ENCODE measurements around the gene PLA2R1.

PLA2R1 gene

DNA sequence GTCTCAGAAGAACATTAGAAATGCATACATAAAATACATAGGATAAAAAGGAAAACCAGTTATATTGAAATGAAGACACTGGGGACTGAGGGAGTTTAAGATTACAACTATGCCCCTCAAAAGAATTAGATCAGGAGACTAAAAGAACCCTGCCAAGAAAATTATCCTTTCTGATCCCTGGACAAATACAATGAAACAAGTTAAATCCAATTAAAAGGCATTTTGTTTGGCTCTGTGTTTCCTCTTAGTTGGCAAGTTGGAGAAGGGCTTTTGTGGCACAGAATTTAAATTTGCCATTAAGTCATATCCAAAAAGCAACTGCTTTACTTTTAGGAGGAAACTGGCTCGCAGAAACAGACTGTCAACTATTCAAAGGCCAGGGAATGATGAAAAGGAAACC, 165.3 kb downstream of the PLA2R1 start:
- H3K27ac ChIP-seq (ENCODE audit: extremely low read depth, low read depth, low read length), result no peak overlapping the region
- no peaks in the 10 kb centered on the region for H3K9me3 ChIP-seq (ENCODE audit: control insufficient read depth, insufficient read depth, low read depth, low read length)
- no peak overlapping the region for H3K4me3 ChIP-seq (ENCODE audit: low read depth, low read length)
- no peaks in the 10 kb centered on the region for H3K36me3 ChIP-seq (ENCODE audit: control insufficient read depth in 2 of 2, insufficient read depth in 1 of 2, low read length in 2 of 2)
- TF ChIP-seq, protein P1, sequence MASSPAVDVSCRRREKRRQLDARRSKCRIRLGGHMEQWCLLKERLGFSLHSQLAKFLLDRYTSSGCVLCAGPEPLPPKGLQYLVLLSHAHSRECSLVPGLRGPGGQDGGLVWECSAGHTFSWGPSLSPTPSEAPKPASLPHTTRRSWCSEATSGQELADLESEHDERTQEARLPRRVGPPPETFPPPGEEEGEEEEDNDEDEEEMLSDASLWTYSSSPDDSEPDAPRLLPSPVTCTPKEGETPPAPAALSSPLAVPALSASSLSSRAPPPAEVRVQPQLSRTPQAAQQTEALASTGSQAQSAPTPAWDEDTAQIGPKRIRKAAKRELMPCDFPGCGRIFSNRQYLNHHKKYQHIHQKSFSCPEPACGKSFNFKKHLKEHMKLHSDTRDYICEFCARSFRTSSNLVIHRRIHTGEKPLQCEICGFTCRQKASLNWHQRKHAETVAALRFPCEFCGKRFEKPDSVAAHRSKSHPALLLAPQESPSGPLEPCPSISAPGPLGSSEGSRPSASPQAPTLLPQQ (tag by site-specific recombination; IDR thresholded peaks at IDR 0.05), result no peak
- TF ChIP-seq PRDM4 (tag by site-specific recombination; IDR thresholded peaks at IDR 0.05), result no peak
- no peak for TF ChIP-seq ZNF792 (tag by site-specific recombination; IDR thresholded peaks at IDR 0.05)
- TF ChIP-seq FEZF1 (tag by site-specific recombination; IDR thresholded peaks at IDR 0.05), result no peak
- no peak for TF ChIP-seq ZEB2 (tag by site-specific recombination; IDR thresholded peaks at IDR 0.05)
- TF ChIP-seq, protein P2, sequence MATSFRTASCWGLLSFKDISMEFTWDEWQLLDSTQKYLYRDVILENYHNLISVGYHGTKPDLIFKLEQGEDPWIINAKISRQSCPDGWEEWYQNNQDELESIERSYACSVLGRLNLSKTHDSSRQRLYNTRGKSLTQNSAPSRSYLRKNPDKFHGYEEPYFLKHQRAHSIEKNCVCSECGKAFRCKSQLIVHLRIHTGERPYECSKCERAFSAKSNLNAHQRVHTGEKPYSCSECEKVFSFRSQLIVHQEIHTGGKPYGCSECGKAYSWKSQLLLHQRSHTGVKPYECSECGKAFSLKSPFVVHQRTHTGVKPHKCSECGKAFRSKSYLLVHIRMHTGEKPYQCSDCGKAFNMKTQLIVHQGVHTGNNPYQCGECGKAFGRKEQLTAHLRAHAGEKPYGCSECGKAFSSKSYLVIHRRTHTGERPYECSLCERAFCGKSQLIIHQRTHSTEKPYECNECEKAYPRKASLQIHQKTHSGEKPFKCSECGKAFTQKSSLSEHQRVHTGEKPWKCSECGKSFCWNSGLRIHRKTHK (tag by site-specific recombination; IDR thresholded peaks at IDR 0.05), result no peak
- no peak for TF ChIP-seq ZNF433 (tag by site-specific recombination; IDR thresholded peaks at IDR 0.05; ENCODE audit: low read depth)
- TF ChIP-seq ZNF426 (tag by site-specific recombination; IDR thresholded peaks at IDR 0.05), result no peak
- TF ChIP-seq, protein P3, sequence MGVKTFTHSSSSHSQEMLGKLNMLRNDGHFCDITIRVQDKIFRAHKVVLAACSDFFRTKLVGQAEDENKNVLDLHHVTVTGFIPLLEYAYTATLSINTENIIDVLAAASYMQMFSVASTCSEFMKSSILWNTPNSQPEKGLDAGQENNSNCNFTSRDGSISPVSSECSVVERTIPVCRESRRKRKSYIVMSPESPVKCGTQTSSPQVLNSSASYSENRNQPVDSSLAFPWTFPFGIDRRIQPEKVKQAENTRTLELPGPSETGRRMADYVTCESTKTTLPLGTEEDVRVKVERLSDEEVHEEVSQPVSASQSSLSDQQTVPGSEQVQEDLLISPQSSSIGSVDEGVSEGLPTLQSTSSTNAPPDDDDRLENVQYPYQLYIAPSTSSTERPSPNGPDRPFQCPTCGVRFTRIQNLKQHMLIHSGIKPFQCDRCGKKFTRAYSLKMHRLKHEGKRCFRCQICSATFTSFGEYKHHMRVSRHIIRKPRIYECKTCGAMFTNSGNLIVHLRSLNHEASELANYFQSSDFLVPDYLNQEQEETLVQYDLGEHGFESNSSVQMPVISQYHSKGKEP (tag by site-specific recombination; IDR thresholded peaks at IDR 0.05), result no peak
- no peak for TF ChIP-seq ZNF660 (tag by site-specific recombination; IDR thresholded peaks at IDR 0.05)
- no peak for TF ChIP-seq IKZF3 (tag by site-specific recombination; IDR thresholded peaks at IDR 0.05)
- TF ChIP-seq ZBTB17 (tag by site-specific recombination; IDR thresholded peaks at IDR 0.05), result no peak
- TF ChIP-seq ZNF324 (tag by site-specific recombination; IDR thresholded peaks at IDR 0.05), result no peak
- CTCF ChIA-PET, result no interaction called here
- POLR2A ChIA-PET, result no interaction called here
- peaks cover 6% of the 10 kb centered on the region for H3K4me1 ChIP-seq (ENCODE audit: control insufficient read depth, insufficient read depth, low read length)

GRCh38 chr2:159895258-159896065, 167.0 kb downstream of the PLA2R1 start:
- CTCF ChIA-PET, result interaction anchor here (1.0 to 1.3 kb wide), 2 partner anchors 27 to 70 kb away, joined by 5 read pairs; no protein-coding TSS in a partner anchor
- POLR2A ChIA-PET, result interaction anchor here (0.9 kb wide), 1 partner anchor 280 kb away, joined by 4 read pairs; no protein-coding TSS in a partner anchor
- TF ChIP-seq ZNF596 (tag by site-specific recombination; IDR thresholded peaks at IDR 0.05), result peak; percentile 34; the same call in 1 of the 2 replicates
- TF ChIP-seq ZNF146 (tag by site-specific recombination; IDR thresholded peaks at IDR 0.05), result no peak
- TF ChIP-seq ZNF600 (tag by site-specific recombination; IDR thresholded peaks at IDR 0.05), result no peak
- no peak for TF ChIP-seq ZNF23 (tag by site-specific recombination; IDR thresholded peaks at IDR 0.05; ENCODE audit: borderline replicate concordance)
- 0 out of 2 replicates have a peak, but pooled peaks have one; percentile 13 for TF ChIP-seq TCF7L2 (IDR thresholded peaks at IDR 0.05; ENCODE audit: borderline replicate concordance, low read depth, low read length)
- TF ChIP-seq TRIM28 (IDR thresholded peaks at IDR 0.05; ENCODE audit: borderline replicate concordance, low read length), result peak; percentile 52; the same call in 1 of the 2 replicates
- TF ChIP-seq MZF1 (tag by site-specific recombination; IDR thresholded peaks at IDR 0.05; ENCODE audit: borderline replicate concordance), result peak; percentile 53; the same call in 1 of the 2 replicates
- TF ChIP-seq ZBTB48 (tag by site-specific recombination; IDR thresholded peaks at IDR 0.05), result no peak
- Histone ChIP-seq H3K27ac (ENCODE audit: extremely low read depth, low read depth, low read length) (no peak overlapping the region), H3K9me3 (ENCODE audit: control insufficient read depth, insufficient read depth, low read depth, low read length) (no peaks in the 10 kb centered on the region), H3K4me3 (ENCODE audit: low read depth, low read length) (no peak overlapping the region), H3K36me3 (ENCODE audit: control insufficient read depth in 2 of 2, insufficient read depth in 1 of 2, low read length in 2 of 2) (no peaks in the 10 kb centered on the region), H3K4me1 (ENCODE audit: control insufficient read depth, insufficient read depth, low read length) (peaks cover 10% of the 10 kb centered on the region)
